Stimulated activated CD8-positive, alpha-beta memory T cell treated with anti-CD3 and anti-CD28 coated beads, Interleukin-12 subunit alpha, Interleukin-12 subunit beta, amount 100 ng/mL, for 24 hours (primary cell): ENCODE results near the gene VAV3.

Source experiments
- DNase-seq: peaks from one replicate; pipeline ENCODE4 v3.0.0-alpha.2; 2020; ENCODE audit errors: extremely low read depth

VAV3 gene

GRCh38 chr1:107840725-107841124 lies 124.3 kb downstream of the VAV3 start:
- DNase-seq: no peak

GRCh38 chr1:107838056-107838455 lies 126.9 kb downstream of the VAV3 start:
- no peak for DNase-seq

- no peak for DNase-seq
These were observed 129.8 kb downstream of the VAV3 start for GRCh38 chr1:107835151-107835670.

- no peak for DNase-seq
These were observed 131.9 kb downstream of the VAV3 start for GRCh38 chr1:107833061-107833460.

- DNase-seq: no peak
These were observed 133.1 kb downstream of the VAV3 start for GRCh38 chr1:107831921-107832320.

GRCh38 chr1:107830526-107830925 lies 134.5 kb downstream of the VAV3 start:
- no peak for DNase-seq

GRCh38 chr1:107830075-107830474 lies 134.9 kb downstream of the VAV3 start:
- DNase-seq: no peak

GRCh38 chr1:107829036-107829770 lies 135.8 kb downstream of the VAV3 start:
- DNase-seq: no peak

GRCh38 chr1:107824946-107825345 lies 140.0 kb downstream of the VAV3 start:
- no peak for DNase-seq

- no peak for DNase-seq
These were observed 143.6 kb downstream of the VAV3 start for GRCh38 chr1:107821340-107821739.

- DNase-seq: no peak
These were observed 144.2 kb downstream of the VAV3 start for GRCh38 chr1:107820801-107821200.

GRCh38 chr1:107817935-107818334 lies 147.0 kb downstream of the VAV3 start:
- DNase-seq: no peak

GRCh38 chr1:107817206-107817605 lies 147.8 kb downstream of the VAV3 start:
- DNase-seq: no peak

GRCh38 chr1:107810291-107810951 lies 154.6 kb downstream of the VAV3 start:
- no peak for DNase-seq

GRCh38 chr1:107807855-107808254 lies 157.1 kb downstream of the VAV3 start:
- no peak for DNase-seq

- no peak for DNase-seq
These were observed 157.6 kb downstream of the VAV3 start for GRCh38 chr1:107807405-107807804.

GRCh38 chr1:107806902-107807301 lies 158.1 kb downstream of the VAV3 start:
- no peak for DNase-seq

GRCh38 chr1:107804741-107805140 lies 160.2 kb downstream of the VAV3 start:
- no peak for DNase-seq

GRCh38 chr1:107804134-107804533 lies 160.8 kb downstream of the VAV3 start:
- DNase-seq: no peak

- DNase-seq: no peak
These were observed 161.4 kb downstream of the VAV3 start for GRCh38 chr1:107803579-107803978.

GRCh38 chr1:107802654-107803053 lies 162.3 kb downstream of the VAV3 start:
- DNase-seq: no peak

- DNase-seq: no peak
These were observed 169.0 kb downstream of the VAV3 start for GRCh38 chr1:107795994-107796393.

GRCh38 chr1:107795441-107795840 lies 169.5 kb downstream of the VAV3 start:
- no peak for DNase-seq
